ENCODE data around the gene ANO2.

The ANO2 gene

GRCh38 chr12:5778821-5779220, 166.2 kb downstream of the ANO2 start:
- Mint-ChIP-seq H3K4me1 (no peaks in the 10 kb centered on the region), H3K27ac (no peak overlapping the region), H3K4me3 (no peak overlapping the region), H3K9me3 (no peaks in the 10 kb centered on the region), H3K36me3 (no peaks in the 10 kb centered on the region)
- ATAC-seq (no peak), DNase-seq (ENCODE audit: low spot score in 2 of 2) (no peak)

GRCh38 chr12:5777451-5777850, 167.6 kb downstream of the ANO2 start:
- ATAC-seq (no peak), DNase-seq (ENCODE audit: low spot score in 2 of 2) (no peak)
- no peak overlapping the region for H3K4me3 Mint-ChIP-seq
- no peak overlapping the region for H3K27ac Mint-ChIP-seq
- no peaks in the 10 kb centered on the region for H3K9me3 Mint-ChIP-seq
- no peaks in the 10 kb centered on the region for H3K36me3 Mint-ChIP-seq
- no peaks in the 10 kb centered on the region for H3K4me1 Mint-ChIP-seq

GRCh38 chr12:5776091-5776490, 169.0 kb downstream of the ANO2 start:
- no peak overlapping the region for H3K27ac Mint-ChIP-seq
- no peaks in the 10 kb centered on the region for H3K9me3 Mint-ChIP-seq
- H3K4me1 Mint-ChIP-seq = no peaks in the 10 kb centered on the region
- no peak overlapping the region for H3K4me3 Mint-ChIP-seq
- DNase-seq (ENCODE audit: low spot score in 2 of 2) (peak in 1 of 2 donors; percentile 12), ATAC-seq (no peak)
- H3K36me3 Mint-ChIP-seq = no peaks in the 10 kb centered on the region

GRCh38 chr12:5773550-5773949, 171.5 kb downstream of the ANO2 start:
- Mint-ChIP-seq H3K27ac (no peak overlapping the region), H3K4me3 (no peak overlapping the region), H3K36me3 (no peaks in the 10 kb centered on the region), H3K9me3 (no peaks in the 10 kb centered on the region), H3K4me1 (no peaks in the 10 kb centered on the region)
- DNase-seq (ENCODE audit: low spot score in 2 of 2) (no peak), ATAC-seq (no peak)

GRCh38 chr12:5771756-5772155, 173.3 kb downstream of the ANO2 start:
- H3K4me1 Mint-ChIP-seq = no peaks in the 10 kb centered on the region
- H3K36me3 Mint-ChIP-seq = no peaks in the 10 kb centered on the region
- ATAC-seq (no peak), DNase-seq (ENCODE audit: low spot score in 2 of 2) (no peak)
- H3K27ac Mint-ChIP-seq = no peak overlapping the region
- H3K9me3 Mint-ChIP-seq = peaks cover under 1% of the 10 kb centered on the region
- H3K4me3 Mint-ChIP-seq = no peak overlapping the region

GRCh38 chr12:5770727-5771126, 174.3 kb downstream of the ANO2 start:
- Mint-ChIP-seq H3K4me1 (no peaks in the 10 kb centered on the region), H3K27ac (no peak overlapping the region), H3K4me3 (no peak overlapping the region), H3K9me3 (peaks cover 2% of the 10 kb centered on the region), H3K36me3 (no peaks in the 10 kb centered on the region)
- DNase-seq (ENCODE audit: low spot score in 2 of 2) = no peak
- no peak for ATAC-seq

- H3K4me1 Mint-ChIP-seq = no peaks in the 10 kb centered on the region
- no peak overlapping the region for H3K4me3 Mint-ChIP-seq
- DNase-seq (ENCODE audit: low spot score in 2 of 2) (no peak), ATAC-seq (no peak)
- H3K36me3 Mint-ChIP-seq = no peaks in the 10 kb centered on the region
- H3K27ac Mint-ChIP-seq = no peak overlapping the region
- peaks cover 2% of the 10 kb centered on the region for H3K9me3 Mint-ChIP-seq
Measured at GRCh38 chr12:5768581-5769196, 176.4 kb downstream of the ANO2 start.

GRCh38 chr12:5768171-5768570, 176.9 kb downstream of the ANO2 start:
- Mint-ChIP-seq H3K4me1 (no peaks in the 10 kb centered on the region), H3K9me3 (peaks cover 2% of the 10 kb centered on the region), H3K4me3 (no peak overlapping the region), H3K36me3 (no peaks in the 10 kb centered on the region), H3K27ac (no peak overlapping the region)
- DNase-seq (ENCODE audit: low spot score in 2 of 2) = no peak
- ATAC-seq = no peak

- ATAC-seq = no peak
- H3K9me3 Mint-ChIP-seq = peaks cover 5% of the 10 kb centered on the region
- no peak overlapping the region for H3K27ac Mint-ChIP-seq
Measured at GRCh38 chr12:5758347-5758746, 186.7 kb downstream of the ANO2 start.

GRCh38 chr12:5756338-5756842, 188.7 kb downstream of the ANO2 start:
- ATAC-seq (no peak), DNase-seq (ENCODE audit: low spot score in 2 of 2) (no peak)
- H3K27ac Mint-ChIP-seq = no peak overlapping the region
- H3K4me3 Mint-ChIP-seq = no peak overlapping the region
- peaks cover 5% of the 10 kb centered on the region for H3K9me3 Mint-ChIP-seq
- no peaks in the 10 kb centered on the region for H3K4me1 Mint-ChIP-seq
- no peaks in the 10 kb centered on the region for H3K36me3 Mint-ChIP-seq

More at GRCh38 chr12:5758347-5758746, 186.7 kb downstream of the ANO2 start:
- H3K4me1 Mint-ChIP-seq = no peaks in the 10 kb centered on the region
- no peak for DNase-seq (ENCODE audit: low spot score in 2 of 2)
- H3K36me3 Mint-ChIP-seq = no peaks in the 10 kb centered on the region
- no peak overlapping the region for H3K4me3 Mint-ChIP-seq

GRCh38 chr12:5748027-5748426, 197.0 kb downstream of the ANO2 start:
- no peak overlapping the region for H3K27ac Mint-ChIP-seq
- H3K4me3 Mint-ChIP-seq = no peak overlapping the region
- no peak for DNase-seq (ENCODE audit: low spot score in 2 of 2)
- H3K4me1 Mint-ChIP-seq = no peaks in the 10 kb centered on the region
- H3K36me3 Mint-ChIP-seq = no peaks in the 10 kb centered on the region
- H3K9me3 Mint-ChIP-seq = no peaks in the 10 kb centered on the region
- ATAC-seq = peak; percentile 13

- Mint-ChIP-seq H3K4me3 (no peak overlapping the region), H3K9me3 (no peaks in the 10 kb centered on the region), H3K4me1 (no peaks in the 10 kb centered on the region), H3K27ac (no peak overlapping the region), H3K36me3 (no peaks in the 10 kb centered on the region)
- ATAC-seq (no peak), DNase-seq (ENCODE audit: low spot score in 2 of 2) (no peak)
Measured at GRCh38 chr12:5746917-5747316, 198.1 kb downstream of the ANO2 start.

GRCh38 chr12:5746036-5746908, 198.8 kb downstream of the ANO2 start:
- Mint-ChIP-seq H3K4me3 (no peak overlapping the region), H3K27ac (no peak overlapping the region), H3K4me1 (no peaks in the 10 kb centered on the region), H3K36me3 (no peaks in the 10 kb centered on the region), H3K9me3 (no peaks in the 10 kb centered on the region)
- ATAC-seq = no peak
- no peak for DNase-seq (ENCODE audit: low spot score in 2 of 2)

- Mint-ChIP-seq H3K4me1 (no peaks in the 10 kb centered on the region), H3K27ac (no peak overlapping the region), H3K4me3 (no peak overlapping the region), H3K36me3 (no peaks in the 10 kb centered on the region), H3K9me3 (no peaks in the 10 kb centered on the region)
- peak; percentile 25 to 67 for DNase-seq (ENCODE audit: low spot score in 2 of 2)
- ATAC-seq = peak; percentile 42
Measured at GRCh38 chr12:5745251-5745888, 199.7 kb downstream of the ANO2 start.

- no peaks in the 10 kb centered on the region for H3K9me3 Mint-ChIP-seq
- ATAC-seq = no peak
- no peak overlapping the region for H3K4me3 Mint-ChIP-seq
- no peak for DNase-seq (ENCODE audit: low spot score in 2 of 2)
- H3K27ac Mint-ChIP-seq = no peak overlapping the region
- no peaks in the 10 kb centered on the region for H3K4me1 Mint-ChIP-seq
- no peaks in the 10 kb centered on the region for H3K36me3 Mint-ChIP-seq
Measured at GRCh38 chr12:5742258-5742657, 202.8 kb downstream of the ANO2 start.
